M059J (cell line): ENCODE data around the gene PRR19. TPM values are rescaled to one million over a fixed set of nuclear protein-coding genes. Genes with fewer than 3 reads are reported as not detected.

Experiments
- DNase-seq: peaks from one replicate; pipeline ENCODE4 v3.0.0-alpha.2; 2012; ENCODE audit warnings: low read depth
- total RNA-seq: library from RNA; depleted of rRNA; stranded (reverse); fragments of >200 nt; shearing (Covaris generic); gene quantifications from 2 replicates; pipeline ENCODE4 v1.2.3, GENCODE V29; 2014; rRNA removed

The PRR19 gene
- total RNA-seq, 1 experiment from 2014 or later: 2.1 TPM

DNA sequence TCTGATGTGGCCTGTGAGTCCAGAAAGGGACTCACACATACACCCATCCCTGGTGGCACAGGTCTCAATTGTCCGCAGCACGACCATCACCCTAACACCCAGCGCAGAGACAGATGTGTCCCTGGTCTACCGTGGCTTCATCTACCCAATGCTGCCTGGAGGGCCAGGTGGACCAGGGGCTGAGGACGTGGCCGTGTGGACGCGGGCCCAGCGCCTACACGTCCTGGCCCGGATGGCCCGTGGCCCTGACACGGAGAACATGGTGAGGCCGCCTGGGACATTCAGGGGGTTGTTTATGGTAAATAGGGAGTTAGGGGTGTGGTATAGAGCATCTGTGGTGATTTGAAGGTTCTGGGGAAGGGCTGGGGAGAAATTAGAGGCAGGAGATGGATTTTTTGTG, 46.3 kb downstream of the PRR19 start:
- no peak for DNase-seq

DNA sequence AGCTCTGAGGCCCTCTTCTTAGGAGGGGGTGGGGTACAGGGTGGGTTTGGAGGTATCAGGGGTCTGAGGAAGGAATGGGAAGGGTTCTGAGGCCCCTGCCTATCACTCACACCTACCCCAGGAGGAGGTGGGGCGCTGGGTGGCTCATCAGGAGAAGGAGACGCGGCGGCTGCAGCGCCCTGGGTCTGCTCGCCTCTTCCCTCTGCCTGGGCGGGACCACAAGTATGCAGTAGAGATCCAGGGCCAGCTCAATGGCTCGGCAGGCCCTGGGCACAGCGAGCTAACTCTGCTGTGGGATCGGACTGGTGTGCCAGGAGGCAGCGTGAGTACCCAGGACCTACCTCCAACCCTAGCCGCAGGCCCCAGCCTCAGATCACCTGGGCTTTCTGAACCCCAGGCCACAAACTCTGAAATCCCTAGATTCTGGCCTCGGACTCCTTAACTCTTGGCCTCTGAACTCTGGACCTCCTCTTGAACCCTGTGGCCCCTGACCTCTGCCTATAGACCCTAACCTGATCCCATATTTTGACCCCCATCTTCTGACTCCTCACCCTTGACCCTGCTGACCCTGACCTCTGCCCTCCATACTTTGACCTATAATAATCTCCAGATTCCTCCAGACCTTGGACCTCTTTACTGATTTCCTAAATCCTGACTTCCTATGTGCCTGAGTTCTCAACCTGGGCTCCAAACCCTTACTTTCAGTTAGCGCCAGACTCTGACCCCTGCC, 47.6 kb downstream of the PRR19 start:
- no peak for DNase-seq

DNA sequence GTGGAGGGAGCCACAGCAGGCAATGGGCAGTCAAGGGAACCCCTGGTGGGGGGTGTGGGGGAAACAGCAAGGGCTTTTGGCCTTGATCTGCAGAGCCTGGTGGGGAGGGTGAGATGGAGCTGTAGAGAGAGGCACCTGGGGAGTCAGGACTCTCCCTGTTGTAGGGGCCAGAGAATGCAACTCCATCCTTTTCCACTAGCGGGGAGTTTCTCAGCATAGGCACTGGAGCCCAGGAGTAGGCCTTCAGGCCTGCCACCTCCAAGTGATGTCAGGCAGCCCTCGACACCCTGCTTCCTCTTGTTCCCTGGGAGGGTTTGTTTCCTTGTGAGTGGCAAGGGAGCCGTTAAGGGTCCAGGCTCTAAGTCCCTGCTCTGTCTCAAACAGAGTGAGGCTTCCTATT, 48.5 kb downstream of the PRR19 start:
- no peak for DNase-seq

DNA sequence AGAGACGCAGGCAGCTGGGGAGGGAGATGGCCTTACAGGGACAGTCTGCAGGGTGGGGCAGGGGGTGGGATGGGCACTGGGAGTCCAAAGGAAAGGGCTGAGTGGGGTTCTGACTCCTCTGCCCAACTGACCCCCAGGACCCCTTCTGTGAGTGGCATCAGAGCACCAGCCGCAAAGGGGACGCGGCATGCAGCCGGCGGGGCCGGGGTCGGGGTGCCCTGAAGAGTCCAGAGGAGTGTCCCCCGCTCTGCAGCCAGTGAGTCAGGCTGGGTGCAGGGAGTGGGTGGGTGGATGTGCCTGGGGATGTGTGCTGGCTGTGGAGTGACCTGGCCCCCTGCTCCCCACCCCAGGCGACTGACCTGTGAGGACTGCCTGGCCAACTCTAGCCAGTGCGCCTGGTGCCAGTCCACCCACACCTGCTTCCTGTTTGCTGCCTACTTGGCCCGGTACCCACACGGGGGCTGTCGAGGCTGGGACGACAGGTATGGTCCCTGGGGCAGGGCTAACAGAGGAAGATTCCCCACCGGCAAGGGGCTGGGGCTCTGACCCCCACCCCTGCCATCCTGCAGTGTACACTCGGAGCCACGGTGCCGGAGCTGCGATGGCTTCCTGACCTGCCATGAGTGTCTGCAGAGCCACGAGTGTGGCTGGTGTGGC, 49.3 kb downstream of the PRR19 start:
- no peak for DNase-seq

DNA sequence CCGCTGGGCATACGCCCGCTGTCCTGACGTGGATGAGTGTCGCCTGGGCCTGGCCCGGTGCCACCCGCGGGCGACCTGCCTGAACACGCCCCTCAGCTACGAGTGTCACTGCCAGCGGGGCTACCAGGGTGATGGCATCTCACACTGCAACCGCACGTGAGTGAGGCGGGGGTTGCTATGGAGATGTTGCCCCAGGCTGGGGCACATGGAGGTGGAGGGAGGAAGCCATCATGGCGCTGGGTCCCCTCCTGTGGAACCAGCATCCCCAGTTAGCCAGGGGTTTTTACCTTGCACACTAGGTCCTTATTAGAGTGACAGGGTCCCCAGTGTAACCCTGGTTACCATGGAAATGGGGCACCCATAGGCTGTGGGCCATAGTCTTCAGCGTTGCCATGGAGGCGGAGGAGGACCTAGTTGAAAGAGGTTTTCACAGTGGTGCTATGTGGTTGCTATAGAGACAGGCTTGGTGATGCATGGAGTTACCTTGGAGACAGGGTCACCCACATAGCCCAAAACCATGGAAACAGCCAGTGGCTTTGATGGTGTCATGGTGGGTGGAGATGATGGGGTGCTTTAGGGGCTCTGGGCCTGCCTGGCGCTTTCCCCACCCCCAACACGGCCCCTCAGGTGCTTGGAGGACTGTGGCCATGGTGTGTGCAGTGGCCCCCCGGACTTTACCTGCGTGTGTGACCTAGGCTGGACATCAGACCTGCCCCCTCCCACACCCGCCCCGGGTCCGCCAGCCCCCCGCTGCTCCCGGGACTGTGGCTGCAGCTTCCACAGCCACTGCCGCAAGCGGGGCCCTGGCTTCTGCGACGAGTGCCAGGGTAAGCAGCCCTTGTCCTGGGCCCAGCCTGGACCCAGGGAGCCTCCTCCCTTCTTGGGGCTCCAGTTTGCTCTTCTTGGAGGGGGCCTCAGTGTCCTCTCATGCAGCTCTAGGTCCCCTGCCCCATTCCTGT, 50.6 kb downstream of the PRR19 start:
- DNase-seq: peak; percentile 72

DNA sequence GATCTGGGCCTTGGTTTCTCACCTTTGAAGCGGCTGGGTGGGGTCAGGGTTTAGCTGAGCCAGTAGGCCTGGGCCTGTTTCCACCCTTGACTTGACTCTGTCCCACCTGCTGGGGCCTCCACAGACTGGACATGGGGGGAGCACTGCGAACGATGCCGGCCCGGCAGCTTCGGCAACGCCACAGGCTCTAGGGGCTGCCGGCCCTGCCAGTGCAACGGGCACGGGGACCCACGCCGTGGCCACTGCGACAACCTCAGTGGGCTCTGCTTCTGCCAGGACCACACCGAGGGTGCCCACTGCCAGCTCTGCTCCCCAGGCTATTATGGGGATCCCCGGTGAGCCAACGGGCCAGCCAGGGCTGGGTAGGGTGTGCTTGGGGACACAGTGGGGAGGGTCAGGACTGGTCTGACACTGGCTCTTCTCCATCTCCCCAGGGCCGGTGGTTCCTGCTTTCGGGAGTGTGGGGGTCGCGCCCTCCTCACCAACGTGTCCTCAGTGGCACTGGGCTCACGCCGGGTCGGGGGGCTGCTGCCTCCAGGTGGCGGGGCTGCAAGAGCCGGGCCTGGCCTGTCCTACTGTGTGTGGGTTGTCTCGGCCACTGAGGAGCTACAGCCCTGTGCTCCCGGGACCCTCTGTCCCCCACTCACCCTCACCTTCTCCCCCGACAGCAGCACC, 51.5 kb downstream of the PRR19 start:
- DNase-seq: no peak

DNA sequence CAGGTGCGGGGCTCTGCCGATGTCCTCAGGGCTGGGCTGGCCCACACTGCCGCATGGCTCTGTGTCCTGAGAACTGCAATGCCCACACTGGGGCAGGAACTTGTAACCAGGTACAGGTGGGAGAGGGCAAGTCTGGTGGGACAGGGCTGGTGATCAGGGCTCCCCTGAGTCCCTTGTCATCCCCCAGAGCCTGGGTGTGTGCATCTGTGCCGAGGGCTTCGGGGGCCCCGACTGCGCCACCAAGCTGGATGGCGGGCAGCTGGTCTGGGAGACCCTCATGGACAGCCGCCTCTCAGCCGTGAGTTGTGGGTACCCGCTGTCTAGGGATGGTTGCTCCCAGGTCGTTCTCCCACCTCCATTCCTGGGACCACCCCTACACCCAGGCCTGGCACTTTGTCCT, 54.0 kb downstream of the PRR19 start:
- no peak for DNase-seq

DNA sequence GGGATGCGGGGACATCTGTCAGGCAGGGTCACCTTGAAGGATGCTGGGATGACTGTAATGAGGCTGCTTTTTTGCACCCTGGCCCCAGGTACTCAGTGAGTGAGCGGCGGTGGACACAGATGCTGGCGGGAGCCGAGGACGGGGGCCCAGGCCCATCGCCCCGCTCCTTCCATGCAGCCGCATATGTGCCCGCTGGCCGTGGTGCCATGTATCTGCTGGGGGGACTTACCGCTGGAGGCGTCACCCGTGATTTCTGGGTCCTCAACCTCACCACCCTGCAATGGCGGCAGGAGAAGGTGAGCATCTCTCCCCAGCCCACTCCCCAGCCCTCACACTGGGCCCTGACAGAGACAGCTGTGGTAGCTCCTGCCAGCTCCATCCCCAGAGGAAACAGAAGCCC, 54.8 kb downstream of the PRR19 start:
- no peak for DNase-seq

DNA sequence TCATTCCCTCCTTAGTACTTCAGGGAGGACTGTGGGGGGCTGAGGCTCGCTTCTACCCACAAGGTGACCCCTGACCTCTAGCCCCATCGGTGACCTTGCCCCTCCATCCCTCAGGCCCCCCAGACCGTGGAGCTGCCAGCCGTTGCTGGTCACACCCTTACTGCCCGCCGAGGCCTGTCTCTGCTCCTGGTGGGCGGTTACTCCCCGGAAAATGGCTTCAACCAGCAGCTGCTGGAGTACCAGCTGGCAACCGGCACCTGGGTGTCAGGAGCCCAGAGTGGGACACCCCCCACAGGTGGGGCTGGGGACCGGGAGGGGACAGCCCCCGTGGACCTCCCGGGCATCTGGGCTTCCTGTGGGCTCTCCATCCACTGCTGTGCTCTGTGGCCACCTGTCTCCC, 55.4 kb downstream of the PRR19 start:
- no peak for DNase-seq

Other genes with a start within 250 kb of the PRR19 start
- gene GRIK5, start 231.9 kb upstream of the PRR19 start, total RNA-seq: 0.07 TPM in 1 of 2 replicates, not detected in the other
- gene ZNF574, start 226.0 kb upstream of the PRR19 start, total RNA-seq: 18.1 and 29.9 TPM in 2 replicates
- 0.17 and 0.30 TPM in 2 replicates for gene POU2F2, start 169.7 kb upstream of the PRR19 start, total RNA-seq
- 27.5 and 43.8 TPM in 2 replicates for gene DEDD2, start 84.5 kb upstream of the PRR19 start, total RNA-seq
- gene ZNF526, start 81.8 kb upstream of the PRR19 start, total RNA-seq: 6.4 and 12.1 TPM in 2 replicates
- gene GSK3A, start 59.5 kb upstream of the PRR19 start, total RNA-seq: 32.7 and 34.8 TPM in 2 replicates
- gene ERF, start 47.0 kb upstream of the PRR19 start, total RNA-seq: 34.6 and 42.1 TPM in 2 replicates
- gene CIC, start 32.9 kb upstream of the PRR19 start, total RNA-seq: 25.7 and 30.4 TPM in 2 replicates
- 80.7 and 81.2 TPM in 2 replicates for gene PAFAH1B3, start 492 bp downstream of the PRR19 start, total RNA-seq
- gene TMEM145, start 11.2 kb downstream of the PRR19 start, total RNA-seq: not detected in 2 replicates
- gene MEGF8, start 23.5 kb downstream of the PRR19 start, total RNA-seq: 5.0 and 12.3 TPM in 2 replicates
- 3.8 TPM in 1 of 2 replicates, not detected in the other for gene CNFN, start 88.2 kb downstream of the PRR19 start, total RNA-seq
- 0.17 and 3.3 TPM in 2 replicates for gene LIPE, start 125.3 kb downstream of the PRR19 start, total RNA-seq
- gene CXCL17, start 140.8 kb downstream of the PRR19 start, total RNA-seq: not detected in 2 replicates
- 0.62 and 0.98 TPM in 2 replicates for gene CEACAM1, start 226.3 kb downstream of the PRR19 start, total RNA-seq